Cortex of kidney (tissue), 1 donor: ENCODE results near the gene ACTG2.

ENCODE experiments used
- DNase-seq: peaks from one replicate; lab custom pipeline; 2025; lab: John Stamatoyannopoulos, UW

ACTG2 gene

DNA sequence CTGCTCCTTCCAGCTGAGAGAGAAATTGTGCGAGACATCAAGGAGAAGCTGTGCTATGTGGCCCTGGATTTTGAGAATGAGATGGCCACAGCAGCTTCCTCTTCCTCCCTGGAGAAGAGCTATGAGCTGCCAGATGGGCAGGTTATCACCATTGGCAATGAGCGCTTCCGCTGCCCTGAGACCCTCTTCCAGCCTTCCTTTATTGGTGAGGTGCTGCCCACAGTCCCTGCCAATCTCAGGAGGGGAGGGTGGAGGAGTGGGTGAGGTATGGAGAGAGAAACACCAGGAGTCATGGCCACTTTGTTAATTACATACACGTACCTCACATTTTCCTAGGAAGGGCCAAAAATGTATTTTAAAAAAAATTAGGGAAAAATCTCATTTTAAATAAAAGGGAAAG is 21.9 kb downstream of the ACTG2 start:
- DNase-seq = no peak

DNA sequence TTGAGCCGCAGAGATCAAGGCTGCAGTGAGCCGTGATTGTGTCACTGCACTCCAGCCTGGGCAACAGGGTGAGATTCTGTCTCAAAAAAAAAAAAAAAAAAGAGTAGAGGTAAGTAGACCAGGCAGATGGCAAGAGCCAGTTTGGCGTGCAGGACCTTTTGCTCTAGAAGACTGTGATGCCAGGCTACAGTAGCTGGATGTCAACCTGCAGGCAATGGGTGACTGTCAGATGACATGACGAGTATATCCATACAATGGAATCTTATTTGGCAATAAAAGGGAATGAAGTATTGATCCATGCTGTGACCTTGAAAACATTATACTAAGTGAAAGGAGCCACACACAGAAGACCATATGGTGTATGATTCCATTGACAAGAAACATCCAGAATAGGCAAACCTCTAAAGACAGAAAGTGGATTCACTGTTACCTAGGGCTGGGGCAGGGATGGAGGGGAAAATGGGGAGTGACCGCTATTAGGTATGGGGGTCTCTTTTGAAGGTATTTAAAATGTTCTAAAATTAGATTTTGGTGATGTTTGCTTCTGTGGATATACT is 22.7 kb downstream of the ACTG2 start:
- DNase-seq = no peak

DNA sequence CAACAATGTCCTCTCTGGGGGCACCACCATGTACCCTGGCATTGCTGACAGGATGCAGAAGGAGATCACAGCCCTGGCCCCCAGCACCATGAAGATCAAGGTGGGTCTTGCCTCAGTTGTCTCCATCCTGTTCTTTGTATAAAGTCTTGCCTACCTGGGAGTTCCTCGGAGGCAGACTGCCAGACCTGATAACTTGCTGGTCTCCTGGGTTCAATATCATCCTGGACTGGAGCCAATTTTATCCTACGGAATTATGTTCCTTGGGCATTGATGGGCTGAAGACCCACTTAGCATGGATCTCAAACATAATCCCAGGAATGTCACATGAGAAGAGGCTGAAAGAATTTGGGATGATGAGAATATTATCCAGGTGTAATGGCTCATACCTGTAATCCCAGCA is 23.9 kb downstream of the ACTG2 start:
- DNase-seq = no peak

DNA sequence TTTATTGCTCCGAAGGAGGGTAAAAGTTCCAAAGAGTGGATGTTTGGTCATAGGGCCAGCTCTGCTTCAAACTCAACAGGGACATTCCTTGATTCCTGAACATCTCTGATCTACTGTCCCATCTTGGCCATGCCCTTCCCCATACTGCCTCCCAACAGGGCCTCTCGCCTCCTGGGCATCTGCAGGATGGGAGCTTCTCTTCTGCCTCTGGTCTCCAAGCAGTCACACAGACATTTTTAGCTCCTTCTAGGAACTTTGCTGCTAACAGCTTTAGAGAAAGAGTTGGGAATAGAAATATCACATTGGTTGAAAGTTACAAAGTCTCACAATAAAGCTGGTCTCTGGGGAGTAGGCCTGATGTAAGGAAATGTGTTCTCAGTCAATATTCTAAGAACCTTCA is 24.5 kb downstream of the ACTG2 start:
- DNase-seq = no peak

DNA sequence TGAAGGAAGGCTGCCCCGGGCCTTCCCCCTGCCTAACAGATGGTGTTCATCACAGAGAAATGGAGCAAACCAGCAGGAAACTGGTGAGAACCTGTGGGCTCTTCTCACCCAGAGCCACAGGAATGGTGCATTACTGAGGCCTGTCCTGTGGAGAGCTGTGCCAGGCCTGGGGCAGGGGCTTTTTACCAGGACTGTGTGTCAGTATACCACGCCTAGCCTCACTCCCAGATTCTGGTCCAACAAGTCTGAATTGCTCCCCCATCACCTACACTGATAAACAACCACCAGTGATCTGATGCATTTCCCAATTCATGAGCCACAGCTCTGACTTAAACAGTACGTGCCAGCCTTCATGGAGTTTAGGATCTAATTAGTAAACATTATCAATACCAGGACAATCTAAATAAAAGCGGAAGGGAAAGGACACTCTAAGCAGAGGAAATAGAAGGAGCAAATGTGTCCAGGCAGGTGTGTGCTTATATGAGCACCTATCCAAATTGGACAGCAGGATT is 24.9 kb downstream of the ACTG2 start:
- DNase-seq = no peak

DNA sequence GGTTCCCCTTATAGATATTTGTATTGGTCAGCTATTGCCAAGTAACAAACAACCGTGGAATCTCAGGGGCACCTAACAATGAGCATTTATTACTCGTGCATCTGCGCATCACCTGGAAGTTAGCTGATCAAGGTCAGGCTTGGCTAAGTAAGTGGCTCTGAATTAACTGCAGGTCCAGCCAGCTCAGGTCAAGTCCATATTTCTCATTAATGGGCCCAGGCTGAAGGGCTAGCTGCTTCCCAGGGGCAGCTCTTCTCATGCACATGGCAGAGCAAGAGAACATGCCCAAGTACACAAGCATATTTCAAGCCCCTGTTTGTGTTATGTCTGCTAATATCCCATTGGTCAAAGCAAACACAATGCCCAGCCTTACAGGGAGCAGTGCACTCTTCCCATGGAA is 26.0 kb downstream of the ACTG2 start:
- no peak for DNase-seq

DNA sequence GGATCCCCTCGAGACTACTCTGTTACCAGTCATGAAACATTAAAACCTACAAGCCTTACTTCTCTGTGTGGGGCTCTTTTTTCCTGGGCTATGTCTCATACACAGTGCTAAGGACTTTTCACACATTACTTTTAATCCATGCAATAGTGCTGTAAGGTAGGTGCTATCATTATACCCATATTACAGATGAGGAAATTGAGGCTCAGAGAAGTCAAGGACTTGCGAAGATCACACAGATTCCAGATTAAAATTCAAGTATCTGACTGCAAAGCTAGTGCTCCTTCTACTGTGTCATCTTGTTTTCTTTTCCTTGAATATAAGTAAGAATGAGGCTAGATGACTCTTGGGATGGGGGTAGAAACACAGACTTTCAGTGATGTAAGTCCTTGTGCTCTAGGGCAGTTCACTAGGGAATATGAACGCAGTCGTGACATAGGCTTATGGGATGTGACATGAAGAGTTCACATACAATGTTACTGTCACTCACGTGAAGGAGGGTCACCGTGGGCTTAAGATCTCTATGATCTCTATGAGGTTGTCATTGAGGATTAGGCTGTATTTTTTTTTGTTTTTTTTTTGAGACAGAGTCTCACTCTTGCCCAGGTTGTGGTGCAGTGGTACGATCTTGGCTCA is 26.9 kb downstream of the ACTG2 start:
- DNase-seq = no peak

DNA sequence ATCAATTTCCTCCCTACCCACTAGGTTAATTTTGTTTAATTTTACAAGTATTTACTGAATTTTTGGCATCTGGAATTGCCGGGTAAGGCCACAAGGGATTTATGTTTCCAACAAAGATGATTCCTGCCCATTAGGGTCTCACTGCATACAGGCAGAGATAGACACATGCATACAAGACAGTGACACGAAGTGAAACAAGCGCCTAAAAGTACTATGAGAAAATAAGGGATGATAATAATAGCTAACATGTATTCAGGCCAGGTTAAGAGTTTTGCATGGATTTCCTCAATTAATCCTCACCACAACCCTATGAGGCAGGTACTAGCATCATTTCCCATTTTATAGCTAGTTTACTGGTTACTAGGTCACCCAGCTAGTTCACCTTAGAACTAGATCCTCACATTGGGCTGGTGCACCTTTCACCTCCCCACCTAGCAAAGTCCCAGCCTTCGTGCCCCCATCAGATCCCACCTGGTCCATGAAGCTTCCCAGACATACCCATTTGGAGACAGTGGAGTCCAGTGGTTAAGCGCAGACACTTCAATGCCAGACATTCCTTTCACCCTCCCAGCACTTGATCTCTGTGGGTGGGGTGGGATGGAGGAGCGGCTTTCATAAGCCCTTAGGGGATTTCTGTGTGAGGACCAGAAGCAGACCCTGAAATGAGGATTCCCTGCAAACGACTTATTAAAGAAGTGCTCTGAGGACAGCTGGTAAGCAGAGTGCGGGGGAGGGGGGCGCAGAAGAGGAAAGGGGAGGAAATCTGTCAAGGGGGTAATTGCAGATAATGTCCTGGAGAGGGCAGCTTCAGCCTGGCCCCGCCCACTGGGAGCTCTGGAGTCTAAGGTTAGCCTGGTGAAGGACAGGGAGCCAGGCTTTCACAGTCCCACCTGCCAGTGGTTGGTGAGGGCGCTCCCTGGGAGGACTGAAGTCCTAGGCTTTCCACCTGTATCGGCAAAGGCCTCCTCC is 28.1 kb downstream of the ACTG2 start:
- no peak for DNase-seq

DNA sequence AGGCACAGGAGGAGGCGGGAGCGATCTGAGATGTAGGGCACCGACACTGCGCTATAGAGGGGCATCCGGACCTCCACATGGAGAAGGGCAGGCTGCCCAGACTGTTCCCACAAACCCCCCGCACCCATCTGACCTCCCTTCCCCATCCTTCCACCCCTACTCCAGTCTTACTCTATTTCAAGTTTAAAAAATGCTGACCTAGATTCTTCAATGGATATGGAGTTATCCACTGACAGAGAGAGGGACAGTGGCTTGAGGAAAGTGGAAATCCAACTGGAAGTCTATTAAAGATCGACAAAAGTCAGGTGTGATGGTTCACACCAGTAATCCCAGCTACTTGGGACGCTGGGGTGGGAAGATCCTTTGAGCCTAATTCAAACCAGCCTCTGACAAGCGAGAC is 28.8 kb downstream of the ACTG2 start:
- DNase-seq = no peak

DNA sequence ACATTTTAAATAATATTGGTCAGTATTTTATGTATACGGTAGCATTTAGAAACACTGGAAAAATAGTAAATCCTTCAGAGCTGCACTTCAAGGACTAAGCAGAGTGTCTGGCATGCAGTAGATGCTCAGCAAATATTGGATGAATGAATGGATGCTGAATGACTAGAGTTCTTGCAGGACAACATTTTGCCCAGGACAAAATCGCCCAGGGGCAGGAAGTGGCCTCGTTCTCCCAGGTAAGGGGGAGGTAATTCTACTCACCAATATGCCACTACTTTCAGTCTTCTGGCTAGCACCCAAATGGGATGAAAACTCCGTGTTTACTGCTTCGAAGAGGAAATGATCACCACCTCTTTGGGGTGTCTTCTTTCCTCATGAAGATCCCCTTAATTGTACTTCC is 29.9 kb downstream of the ACTG2 start:
- no peak for DNase-seq

DNA sequence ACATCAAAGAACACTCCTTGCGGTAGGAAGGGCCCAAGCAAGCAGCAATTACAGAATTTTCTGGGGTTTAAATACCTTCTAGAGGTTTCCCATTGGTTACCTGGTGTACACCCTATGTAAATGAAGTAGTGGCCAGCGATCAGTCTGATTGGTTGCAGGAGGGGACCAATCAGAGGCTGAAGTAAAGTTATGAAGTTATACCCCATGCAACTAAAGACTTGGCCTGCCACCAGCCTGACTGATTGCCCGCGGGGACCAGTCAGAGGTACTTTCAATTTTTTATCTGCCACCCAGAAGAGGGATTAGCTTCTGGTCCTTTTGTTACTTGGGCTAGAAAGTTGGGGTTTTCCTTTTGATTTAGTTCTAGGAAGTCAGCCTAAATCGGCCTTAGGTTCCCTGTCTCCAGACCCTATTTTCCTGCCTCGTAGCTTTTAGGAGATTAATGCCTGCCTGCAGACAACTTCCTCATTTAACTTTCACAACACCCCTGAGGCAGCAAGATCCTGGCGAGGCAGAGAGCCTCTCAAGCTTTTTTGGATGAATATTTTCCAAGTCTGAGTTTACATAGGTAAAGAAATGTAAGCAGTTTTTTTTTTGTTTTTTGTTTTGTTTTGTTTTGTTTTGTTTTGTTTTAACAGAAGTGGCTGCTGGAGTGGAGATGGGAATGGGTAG is 32.4 kb downstream of the ACTG2 start:
- no peak for DNase-seq

DNA sequence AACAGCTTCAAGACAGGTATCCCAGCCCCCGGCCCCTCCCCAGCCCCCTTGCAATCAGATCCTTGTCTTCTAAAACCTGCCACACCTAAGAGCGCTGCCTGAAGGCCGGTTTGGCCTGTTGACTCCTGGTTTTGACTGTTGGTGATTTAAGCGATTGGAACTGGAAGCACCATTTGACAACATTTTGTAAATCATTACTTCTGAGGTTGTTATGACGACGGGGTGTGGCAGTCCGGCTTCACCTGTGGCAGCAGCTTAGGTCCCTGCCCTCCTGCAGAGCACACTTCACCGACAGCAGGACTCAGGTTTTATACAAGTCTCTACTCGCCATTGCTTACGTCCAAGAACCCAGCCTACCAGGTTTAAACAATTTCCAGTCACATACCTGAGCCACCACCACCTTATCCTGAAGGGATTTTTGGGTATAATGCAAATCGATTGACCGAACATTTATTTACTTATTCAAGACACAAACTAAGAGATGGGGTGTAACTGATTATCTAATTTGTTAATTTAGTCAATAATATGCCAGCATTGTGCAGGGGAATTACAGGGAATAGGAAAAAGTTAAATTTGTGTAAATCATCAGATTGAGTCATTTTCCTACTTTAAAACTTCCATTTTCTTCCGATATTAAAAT is 33.2 kb downstream of the ACTG2 start:
- DNase-seq = no peak

DNA sequence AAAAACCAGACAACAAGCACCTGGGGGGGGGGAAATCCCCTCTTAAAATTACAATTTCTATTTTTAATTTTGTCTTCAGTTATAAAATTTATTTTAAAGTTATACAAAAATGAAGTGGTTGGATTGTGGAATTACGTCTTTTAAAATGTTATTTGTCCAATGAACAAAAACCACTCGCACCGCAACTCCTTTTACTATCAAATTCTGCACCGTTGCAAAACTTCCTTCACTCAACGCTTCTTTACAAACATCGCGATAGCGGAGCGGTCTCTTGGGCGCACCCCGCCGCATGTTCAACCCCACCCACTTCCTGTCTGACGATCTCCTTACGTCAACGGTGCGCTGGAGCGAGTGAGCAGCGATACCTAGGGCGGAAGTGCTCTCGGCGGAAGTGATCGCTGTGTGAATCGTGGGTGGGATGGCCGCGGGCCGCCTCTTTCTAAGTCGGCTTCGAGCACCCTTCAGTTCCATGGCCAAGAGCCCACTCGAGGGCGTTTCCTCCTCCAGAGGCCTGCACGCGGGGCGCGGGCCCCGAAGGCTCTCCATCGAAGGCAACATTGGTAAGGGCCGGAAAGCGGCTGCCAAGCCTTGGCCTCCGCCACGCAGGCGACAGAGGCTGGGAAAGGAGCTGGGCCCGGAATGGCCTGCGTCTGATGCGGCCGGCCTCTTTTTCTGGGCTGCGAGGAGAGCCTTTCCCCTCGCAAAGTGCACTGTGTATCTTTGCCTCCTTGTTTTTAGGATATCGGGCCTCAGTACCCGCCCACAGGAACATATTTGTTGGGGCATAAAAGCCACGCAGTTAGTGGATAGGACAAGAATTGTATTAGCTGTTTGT is 33.9 kb downstream of the ACTG2 start, which contains the start of gene DGUOK:
Gene DGUOK, plus strand, starts transcription at position 388 of the 835 bp plus-strand sequence. Its CDS starts 31 bp downstream, at position 419.
- DNase-seq = peak; percentile 53

DNA sequence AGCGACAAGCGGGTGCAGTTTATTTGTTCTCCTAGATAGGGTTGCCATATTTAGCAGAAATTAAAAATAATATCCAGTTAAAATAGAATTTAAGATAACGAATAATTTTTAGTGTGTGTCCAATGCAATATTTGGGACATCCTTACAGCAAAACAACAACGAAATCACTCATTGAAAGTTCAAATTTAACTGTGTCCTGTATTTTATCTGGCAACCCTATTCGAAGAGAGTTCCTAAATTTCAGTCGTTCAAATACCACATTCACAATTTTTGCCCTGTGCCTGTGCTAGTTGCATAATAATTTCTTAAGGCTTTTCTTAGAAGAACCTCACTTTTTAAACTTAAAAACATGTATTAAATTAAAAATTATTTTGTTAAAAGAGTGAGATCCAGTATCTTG is 34.5 kb downstream of the ACTG2 start:
- DNase-seq = no peak

DNA sequence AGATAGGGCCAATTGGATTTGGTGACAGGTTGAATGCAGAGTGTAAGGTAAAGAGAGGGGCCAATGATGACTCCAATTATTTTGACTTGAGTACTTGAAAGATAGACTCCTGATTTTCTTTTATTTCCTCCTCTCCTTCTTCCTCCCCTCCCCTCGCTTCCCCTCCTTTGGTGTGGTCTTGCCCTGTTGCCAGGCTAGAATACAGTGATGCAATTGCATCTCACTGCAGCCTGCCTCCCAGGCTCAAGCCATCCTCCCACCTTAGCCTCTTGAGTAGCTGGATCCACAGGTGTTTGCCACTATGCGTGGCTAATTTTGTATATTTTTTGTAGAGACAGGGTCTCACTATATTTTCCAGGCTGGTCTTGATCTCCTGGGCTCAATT is 36.1 kb downstream of the ACTG2 start:
- DNase-seq = no peak

DNA sequence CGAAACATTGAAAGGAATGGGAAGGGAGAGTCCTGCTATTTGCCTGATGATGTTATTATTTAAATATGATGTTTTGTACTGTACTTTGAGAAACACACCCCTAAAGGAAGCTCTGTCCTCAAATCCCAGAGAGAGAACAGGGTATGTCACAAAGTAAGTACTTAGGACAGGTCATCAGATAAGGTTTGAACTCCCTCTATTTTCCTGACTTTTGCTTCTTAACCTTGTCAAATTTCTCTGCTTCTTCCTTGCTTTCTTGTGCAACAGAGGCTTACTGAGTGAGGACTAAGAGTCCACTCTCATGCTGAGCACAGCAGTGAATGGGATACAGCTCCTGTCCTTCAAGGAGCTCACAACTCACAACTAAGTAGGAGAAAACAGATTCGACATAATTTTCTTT is 37.6 kb downstream of the ACTG2 start:
- DNase-seq = no peak

DNA sequence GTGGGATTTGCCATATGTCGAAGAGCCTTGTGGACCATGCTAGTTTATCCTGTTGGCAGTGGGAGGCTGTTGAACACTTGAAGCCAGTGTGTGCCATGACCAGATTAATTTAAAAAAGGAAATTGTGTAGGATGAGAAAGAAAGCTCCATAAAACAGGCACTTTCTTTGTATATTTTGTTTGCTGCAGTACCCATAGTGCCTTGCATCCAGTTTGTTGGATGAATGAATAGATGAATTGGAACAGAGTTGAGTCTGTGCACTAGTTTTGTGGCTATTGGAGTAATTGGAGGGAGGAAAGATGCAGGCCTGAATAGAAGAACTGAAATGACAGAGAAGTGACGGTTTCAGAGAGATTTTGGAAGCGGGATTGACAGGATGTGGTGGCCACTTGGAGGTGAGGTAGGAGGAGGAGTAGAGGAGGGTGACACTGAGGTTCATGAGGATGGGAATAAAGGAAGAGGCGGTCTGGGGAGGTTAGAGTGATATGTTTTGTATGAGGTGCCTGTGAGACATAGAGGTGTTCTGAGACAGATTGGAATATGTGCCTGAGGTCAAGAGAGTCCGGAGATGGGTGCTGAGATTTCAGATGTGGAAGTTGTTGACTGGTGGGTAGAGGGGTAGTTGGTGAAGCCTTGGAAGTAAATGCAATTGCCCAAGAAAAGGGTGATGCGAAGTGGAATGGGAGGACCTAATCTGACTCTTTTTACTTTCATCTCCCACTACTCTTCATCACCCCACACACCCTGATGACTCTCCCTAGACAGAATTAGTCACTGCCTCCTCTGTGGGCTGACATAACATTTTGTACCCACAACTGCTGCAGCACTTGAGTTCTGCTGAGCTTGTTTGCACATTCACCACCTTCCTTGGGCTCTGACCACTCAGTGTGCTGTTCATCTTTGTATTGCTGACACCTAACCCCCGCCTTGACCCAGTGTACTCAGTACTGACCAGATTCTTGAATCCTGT is 39.0 kb downstream of the ACTG2 start:
- no peak for DNase-seq

DNA sequence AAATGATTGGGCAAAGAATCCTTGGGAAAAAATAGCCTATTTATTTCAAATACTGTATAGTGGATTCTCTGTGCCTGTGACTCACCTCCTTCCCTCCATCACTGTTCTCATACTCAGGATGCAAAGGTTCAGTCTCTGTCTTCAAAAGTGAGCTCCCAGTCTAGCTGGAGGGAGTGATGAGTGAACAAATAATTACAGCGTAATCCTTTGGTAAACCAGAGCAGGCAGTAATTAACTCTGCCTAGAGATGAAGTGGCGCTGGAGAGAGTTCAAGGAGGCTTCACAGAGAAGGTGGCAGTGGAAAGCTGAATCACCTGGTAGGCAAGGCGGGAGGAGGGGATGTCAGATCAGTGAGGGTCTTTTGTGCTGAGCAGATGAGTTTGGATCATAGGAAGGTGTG is 40.4 kb downstream of the ACTG2 start:
- no peak for DNase-seq

DNA sequence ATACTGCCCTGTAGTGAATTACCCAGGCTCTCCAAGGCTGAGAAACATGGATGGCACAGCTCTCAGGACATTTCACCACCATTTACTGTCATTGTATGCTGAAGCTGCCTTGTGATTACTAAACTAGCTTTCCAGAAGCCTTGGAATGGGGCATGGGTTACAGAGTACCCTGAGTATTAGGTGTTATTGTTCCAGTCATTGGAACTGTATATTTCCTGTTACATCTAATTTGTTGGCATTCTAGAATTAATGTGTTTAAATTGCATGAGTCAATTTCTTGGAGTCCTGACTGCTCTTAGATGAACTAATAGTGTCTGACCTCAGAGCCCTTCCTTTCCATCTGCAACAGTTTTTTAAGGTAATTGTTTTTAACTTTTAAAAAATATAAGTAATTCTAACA is 42.8 kb downstream of the ACTG2 start:
- no peak for DNase-seq
